NCI-H2107 treated with DMSO at 0.1 percent for 48 hours (cell line): ENCODE results near the gene SHROOM3.

Experiments used
- DNase-seq: peaks from one replicate; lab custom pipeline; 2025; ENCODE audit not compliant: unreplicated experiment; lab: John Stamatoyannopoulos, UW

The SHROOM3 gene

DNA sequence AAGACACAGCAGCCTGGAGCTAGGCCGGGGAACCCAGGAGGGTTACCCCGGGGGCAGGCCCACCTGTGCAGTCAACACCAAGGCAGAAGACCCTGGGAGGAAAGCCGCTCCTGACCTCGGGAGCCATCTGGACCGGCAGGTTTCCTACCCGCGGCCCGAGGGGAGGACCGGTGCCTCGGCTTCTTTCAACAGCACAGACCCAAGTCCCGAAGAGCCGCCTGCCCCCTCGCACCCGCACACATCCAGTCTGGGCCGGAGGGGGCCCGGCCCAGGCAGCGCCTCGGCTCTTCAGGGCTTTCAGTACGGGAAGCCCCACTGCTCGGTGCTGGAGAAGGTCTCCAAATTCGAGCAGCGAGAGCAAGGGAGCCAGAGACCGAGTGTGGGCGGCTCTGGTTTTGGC, 305.2 kb downstream of the SHROOM3 start:
- no peak for DNase-seq

DNA sequence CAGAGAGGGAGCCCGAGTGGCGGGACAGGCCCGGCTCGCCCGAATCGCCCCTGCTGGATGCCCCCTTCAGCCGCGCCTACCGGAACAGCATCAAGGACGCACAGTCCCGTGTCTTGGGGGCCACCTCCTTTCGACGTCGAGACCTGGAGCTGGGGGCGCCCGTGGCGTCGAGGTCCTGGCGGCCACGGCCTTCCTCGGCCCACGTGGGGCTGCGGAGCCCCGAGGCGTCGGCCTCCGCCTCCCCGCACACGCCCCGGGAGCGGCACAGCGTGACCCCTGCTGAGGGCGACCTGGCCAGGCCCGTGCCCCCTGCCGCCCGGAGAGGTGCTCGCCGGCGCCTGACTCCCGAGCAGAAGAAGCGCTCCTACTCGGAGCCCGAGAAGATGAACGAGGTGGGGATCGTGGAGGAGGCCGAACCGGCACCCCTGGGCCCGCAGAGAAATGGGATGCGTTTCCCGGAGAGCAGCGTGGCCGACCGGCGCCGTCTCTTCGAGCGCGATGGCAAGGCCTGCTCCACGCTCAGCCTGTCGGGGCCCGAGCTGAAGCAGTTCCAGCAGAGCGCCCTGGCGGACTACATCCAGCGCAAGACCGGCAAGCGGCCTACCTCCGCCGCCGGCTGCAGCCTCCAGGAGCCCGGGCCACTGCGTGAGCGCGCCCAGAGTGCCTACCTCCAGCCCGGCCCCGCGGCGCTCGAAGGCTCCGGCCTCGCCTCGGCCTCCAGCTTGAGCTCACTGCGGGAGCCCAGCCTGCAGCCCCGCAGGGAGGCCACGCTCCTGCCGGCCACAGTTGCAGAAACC, 306.0 kb downstream of the SHROOM3 start:
- DNase-seq, result no peak

DNA sequence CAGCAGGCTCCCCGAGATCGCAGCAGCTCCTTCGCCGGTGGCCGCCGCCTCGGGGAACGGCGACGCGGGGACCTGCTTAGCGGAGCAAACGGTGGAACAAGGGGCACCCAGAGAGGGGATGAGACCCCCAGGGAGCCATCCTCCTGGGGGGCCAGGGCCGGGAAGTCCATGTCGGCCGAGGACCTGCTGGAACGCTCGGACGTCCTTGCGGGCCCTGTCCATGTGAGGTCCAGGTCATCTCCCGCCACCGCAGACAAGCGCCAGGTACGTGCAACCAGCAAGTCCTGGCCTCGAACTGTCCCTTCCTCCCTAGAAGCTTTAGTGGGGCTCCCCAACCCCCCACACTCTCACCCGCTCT, 306.6 kb downstream of the SHROOM3 start:
- no peak for DNase-seq

DNA sequence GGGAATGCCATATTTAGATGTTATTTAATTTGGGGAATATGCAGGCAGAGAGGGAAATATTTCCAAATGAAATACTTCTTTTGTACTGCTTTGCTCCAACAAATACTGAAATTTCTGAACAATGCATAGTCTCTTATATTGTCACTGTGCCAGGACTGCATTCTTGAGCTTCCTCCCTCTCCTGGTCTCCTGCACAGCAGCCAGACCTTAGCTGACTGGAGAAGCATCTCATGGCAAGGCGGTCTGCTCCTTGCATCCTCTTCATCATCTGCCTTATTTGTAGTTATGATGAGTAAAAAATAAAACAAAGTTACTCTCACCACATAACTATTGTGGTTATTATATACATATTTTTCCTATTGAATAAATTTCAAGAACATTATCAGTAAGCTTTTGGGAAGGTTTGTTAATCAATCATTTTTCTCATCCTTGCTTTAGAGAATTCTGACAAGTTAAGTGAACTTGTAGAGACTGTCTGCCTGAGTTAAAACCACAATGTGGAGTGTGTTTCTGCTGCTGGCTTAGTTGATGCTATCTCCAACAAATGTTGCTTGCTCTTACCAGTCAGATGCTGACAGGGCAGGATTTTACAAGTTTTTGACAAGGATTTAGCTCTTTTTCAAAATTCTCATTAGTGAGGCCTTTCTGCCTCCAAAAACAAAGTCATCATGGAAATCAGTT, 309.4 kb downstream of the SHROOM3 start:
- no peak for DNase-seq

DNA sequence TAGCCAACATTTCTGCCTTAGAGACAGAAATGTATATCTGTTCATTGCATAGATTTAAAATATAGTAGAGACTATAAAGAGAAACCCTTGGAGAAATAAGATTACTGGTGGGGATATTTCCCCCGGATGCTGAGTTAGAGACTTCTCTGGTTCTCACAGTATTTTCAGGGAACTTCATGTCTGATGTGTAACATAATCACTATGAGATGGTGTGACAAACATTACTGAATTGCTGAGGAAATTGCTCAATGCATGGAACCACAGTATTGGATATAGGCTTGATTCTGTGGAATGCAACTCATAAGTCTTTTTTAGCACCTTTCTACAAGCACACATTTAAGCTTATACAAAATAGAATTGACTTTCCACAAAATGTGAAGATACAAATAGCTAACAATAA, 310.2 kb downstream of the SHROOM3 start:
- no peak for DNase-seq

DNA sequence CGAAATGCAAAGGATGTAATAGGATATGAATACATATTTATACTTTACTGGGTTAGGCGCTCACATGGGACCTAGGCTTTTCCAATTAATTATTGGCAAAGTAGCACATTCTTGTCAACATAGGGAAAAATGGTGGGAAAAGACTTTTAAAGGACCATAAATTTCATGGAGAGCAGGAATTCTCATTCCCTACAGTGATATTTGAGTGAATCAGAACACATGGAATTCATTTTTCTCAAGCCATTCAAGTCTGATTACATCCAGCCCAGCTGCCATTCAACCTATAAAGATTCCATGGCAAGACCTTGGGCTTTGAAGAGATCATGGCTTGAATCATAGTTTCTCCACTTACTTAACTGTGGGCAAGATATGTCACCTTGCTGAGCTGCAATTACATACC, 312.5 kb downstream of the SHROOM3 start:
- DNase-seq, result no peak

DNA sequence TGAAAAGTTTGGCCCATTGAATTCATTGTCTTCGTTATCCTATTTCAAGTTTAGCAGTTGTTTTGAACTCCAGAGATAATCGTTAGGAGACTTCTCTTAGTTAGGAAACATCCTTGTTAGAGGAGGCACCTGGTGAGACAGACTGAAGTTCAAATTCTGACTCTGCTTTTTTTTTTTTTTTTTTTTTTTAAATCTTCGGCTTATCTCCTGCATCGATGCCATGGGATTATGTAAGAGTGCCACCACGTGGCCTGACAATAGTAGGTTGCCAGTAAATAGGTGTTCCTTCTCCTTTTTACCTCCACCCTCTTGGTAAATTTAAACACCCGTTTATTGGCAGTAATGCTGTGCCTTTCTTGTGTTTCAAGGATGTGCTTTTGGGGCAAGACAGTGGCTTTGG, 313.6 kb downstream of the SHROOM3 start:
- DNase-seq, result no peak

DNA sequence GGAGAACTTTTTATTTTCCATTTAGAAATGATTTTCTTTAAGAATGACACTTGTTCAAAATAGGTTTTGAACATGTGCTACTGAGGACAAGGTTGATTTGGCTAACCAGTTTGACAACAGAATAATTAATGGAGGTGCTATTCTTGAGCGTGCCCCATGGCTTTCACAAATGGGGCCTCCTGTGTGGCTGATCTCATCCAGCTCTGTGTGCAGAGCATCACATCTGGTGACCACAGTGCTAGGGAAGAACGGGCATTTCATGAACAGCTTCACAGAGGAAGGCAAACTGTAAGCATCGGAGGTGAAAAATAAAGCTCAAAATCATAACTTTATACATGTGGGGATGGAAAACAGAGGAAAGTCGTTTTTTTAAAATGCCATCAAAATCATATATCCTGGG, 314.3 kb downstream of the SHROOM3 start:
- no peak for DNase-seq

DNA sequence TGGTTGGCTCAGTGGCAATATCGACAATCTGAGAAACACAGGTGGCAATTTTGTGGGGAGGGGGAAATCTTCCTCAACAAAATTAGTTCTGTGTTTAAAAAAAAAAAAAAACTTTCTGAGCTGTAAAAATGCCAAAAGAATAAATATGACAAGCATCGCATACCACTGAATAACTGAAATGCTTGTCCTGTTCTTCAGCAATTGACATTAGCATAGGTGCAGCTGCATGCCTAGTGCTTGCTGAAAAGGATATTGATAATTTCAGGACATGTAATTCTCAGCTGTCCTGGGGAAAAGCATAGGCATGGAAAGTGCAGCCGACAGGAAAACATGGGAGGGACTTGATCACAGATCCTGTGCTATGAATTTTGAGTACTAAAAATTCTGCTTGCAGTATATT, 315.7 kb downstream of the SHROOM3 start:
- DNase-seq, result no peak

DNA sequence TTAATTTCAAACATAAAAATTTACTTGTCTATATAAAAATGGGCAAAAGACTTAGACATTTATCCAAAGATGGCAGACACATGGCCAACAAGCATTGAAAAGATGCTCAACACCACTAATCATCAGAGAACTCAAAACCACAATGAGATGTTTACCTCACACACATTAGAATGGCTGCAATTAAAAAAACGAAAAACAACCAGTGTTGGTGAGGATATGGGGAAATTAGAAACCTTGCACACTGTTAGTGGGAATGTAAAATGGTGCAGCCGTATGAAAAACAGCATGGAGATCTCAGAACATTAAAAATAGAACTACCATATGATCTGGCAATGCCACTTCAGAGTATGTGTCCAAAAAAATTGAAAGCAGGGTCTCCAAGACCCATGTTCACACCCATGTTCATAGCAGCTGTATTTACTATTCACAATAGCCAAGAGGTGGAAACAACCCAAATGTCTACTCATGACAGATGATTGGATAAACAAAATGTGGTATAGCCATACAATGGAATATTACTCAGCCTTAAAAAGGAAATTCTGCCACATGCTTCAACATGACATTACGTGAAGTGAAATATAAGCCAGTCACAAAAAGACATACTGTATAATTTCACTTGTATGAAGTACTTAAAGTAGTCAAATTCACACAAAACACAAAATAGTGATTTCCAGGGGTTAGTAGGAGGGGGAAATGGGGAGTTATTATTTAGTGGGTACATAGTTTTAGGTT, 316.7 kb downstream of the SHROOM3 start:
- no peak for DNase-seq

DNA sequence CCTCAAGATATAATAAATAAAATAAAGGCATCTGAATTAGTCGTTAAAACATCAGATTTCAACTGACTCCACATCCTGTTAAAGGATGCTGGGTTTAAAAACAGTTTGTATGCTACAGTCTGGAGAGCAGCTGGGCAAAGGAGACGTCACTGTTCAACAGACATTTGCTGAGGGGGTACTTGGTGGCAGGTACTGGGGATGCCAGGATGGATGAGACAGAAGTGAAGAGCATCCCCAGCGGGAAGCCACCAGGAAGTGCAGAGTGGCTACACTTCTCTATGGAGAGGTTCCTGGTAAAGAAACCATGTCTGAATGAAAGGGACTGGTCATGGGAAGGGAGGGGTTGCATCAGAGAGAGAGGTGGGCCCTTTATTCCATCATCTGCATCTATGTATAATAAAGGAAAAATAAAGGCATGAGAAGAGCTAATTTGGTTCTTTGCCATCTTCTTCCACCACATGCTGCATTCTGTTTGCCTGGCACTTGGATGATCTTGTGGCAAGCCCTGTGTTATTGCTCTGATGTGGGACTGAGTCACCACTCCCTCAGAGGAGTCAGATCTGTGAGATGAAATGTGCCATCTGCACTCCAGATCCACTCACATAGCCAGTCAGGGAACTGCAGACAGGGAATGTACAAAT, 318.0 kb downstream of the SHROOM3 start:
- no peak for DNase-seq

DNA sequence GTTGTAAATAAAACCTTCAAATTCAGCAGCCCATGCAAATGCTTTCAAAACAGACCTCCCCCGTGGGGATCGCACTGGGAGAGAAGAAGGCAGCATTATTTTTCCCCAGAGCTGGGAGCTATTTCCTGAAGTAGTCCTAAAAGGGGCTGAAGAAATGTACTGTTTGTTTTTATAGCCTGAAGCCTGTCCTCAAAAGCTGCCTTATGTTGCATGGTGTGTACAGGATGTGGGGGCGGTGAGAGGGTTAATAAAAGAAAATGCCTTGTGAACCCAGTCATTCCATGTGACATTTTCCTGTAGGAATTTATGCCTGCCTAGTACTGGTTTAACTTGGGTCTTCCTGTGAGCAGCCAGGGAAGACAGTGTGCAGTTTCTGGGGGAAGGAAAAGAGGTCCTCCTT, 318.8 kb downstream of the SHROOM3 start:
- no peak for DNase-seq

DNA sequence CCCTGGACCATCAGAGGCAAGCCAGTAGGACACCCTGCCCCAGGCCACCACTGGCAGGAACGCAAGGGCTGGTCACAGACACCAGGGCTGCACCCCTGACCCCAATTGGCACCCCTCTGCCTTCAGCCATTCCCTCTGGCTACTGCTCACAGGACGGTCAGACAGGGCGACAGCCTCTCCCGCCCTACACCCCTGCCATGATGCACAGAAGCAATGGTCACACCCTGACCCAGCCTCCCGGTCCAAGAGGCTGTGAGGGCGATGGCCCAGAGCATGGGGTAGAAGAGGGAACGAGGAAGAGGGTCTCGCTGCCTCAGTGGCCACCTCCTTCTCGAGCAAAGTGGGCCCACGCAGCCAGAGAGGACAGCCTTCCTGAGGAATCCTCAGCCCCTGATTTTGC, 319.4 kb downstream of the SHROOM3 start:
- DNase-seq, result no peak

DNA sequence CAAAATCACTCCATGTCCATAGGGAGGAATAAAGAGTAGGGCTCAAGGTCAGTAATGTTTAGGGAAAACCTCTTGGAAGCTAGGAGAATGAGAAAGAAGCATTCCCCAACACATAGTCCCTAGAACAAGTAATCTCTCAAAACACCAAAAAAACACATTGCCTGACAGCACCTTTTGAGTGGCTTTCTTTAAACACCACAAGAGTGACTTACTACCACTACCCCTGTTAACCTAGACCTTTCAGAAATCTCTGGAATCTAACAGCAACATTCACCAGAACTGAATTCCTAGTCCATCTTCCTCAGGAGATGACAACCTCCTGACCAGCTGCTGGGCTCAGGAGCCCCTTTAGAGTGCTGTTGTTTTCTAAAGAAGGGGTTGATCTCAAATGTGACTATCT, 320.7 kb downstream of the SHROOM3 start:
- DNase-seq, result no peak

DNA sequence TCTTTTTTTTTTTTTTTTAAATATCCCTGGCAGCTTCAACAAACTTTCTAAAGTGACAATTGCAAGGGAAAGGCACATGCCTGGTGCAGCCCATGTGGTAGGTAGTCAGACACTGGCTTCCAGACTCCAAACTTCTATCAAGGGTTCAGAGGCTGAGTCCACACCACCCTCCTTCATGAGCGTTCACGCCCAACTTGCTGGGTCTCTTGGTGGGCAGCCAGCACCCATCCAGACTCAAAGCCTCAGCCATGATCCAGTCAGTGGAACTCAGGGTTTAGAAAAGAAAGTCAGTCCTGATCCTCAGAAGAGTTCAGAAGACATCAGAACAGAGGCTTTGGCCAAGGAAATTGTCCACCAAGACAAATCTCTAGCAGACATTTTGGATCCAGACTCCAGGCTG, 321.4 kb downstream of the SHROOM3 start:
- DNase-seq, result no peak

DNA sequence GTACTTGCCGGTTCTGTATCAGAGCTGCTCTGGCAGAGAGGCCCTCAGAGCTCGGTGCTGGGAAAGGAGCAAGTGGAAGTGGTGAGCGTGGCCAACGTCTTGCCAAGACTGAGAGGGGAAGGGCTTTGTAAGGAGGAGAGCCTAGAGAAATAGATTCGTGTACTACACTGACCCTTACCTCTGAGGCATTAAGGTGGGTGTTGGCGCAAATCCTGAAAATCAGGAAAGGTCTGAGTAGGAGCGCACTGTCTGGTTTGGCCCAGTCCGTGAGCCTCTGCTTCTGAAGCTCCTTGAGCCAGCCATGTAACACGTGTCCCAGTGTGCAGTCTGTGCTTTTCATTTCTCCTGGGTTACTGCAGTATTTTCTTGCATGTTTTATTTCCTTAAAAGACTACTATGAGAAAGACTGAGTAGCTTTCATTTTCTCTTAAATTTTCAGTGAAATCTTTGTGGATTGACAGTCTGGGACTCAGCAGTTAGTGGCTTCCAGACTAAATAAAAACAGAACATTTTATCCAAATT, 322.4 kb downstream of the SHROOM3 start:
- no peak for DNase-seq

DNA sequence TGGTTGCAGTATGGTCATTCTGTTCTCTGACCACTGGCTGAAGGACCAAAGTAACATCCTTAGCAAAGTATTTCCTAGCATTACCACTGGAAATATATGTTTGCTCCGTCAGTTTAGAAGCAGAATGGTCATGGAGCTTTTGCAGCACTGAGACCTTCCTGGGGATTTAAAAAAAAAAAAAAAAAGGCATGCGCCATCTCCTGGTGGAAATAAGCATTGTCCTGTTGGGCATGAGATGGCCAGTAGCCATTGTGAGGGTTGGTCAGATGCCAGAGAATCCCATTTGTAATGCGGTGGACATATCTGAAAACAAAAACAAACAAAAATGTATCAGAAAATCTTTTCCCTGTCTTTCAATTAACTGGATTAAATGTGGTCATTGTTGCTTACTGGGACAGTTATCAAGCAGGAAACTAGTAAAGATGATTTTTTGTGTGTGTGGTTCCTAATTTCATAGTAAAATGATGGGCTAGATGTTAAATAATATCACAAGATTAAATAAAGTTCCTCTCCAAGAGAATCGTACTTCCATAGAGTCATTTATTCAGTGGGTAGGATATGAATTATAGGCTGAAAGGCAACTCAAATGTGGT, 323.4 kb downstream of the SHROOM3 start:
- DNase-seq, result no peak

DNA sequence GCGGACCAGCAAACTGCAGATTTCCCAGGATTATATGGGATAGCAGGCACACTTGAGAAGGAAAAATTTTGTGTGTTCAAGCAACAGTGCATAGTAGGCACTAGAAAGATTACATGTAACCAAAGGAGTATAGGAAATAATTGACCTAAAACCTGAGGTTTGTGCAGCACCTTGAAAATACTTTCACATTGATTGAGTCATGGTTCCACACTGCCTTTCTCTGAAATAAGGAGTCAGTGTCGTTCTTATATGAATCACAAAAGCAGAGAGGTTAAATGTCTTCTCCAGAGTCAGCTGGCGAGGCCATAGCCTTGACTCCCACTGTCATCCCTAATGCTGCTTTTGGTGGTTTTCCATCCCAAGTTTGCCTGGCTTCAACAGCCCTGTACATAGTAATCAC, 324.0 kb downstream of the SHROOM3 start:
- DNase-seq, result no peak

DNA sequence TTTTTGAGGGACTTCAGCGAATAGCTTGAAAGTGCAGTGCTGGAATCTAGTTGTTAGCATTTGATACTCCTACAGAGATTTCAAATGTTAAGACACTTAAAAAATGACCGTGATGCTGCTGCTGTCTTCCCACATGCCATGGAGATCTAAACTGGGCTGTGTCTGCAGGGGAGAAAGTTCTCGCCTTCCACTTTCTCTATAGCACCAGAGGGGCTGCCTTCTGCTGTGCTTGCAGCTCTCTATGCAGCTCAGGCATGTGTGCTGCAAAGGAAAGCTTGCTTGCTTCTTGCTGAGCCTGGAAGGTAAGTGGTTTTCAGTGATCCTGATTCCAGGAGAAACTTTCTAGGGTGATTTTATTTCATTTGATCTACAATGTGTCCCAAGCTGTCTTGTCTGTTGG, 325.2 kb downstream of the SHROOM3 start:
- no peak for DNase-seq

DNA sequence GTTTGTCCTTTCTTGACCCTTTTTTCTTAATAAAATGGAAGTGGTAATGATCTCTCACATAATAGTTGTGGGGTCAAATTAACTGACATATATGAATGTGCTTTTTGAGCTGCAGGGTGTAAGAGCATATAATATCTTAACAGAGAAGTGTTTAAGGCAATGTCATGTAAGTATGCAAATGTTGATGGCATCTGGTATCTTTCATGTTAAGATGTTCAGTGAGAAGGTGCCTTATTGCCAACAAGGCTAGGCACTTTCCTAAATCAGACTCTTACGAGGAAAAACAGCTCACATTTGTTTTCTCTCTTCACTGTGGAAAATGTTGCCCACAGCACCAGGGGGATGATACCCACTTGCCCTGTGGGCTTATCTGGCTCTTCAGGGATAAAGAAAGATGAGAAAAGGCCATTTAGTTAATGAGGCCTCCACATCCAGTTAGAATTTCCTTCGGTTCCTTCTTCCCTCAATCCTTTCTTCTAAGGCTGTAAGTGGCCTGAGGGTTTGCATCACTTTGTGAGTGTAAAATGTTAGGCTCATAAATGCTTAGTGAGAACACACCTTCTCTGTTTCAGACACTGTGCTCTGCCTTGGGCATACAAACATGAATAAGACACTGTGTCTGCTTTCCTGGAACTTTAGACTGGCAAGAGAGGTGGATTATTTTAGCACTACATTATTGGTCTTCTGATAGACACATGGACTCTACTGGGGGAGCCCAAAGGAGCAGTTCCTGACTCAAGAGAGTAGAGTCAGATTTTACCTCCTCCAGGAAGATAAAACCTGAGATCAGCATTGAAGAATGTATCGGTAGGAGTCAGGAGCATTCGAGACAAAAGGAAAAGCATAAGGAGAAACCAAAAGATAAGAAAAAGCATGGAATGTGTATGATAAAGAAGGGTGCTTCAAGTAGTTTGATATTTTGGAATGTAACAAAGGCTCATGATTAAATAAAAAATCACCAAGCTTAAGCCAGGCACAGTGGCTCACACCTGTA, 327.4 kb downstream of the SHROOM3 start:
- no peak for DNase-seq
